Astrocyte of the hippocampus (primary cell): ENCODE results near the gene SECTM1.
"Not testable (repeated sequence)": the region's sequence is repeated elsewhere in the genome, so short reads cannot be mapped to it uniquely, and the experiment has no call there.

Experiments used
- DNase-seq: peaks from one replicate; pipeline ENCODE4 v3.0.0; 2011; ENCODE audit warnings: low read depth, low spot score

Gene SECTM1

GRCh38 chr17:82347994-82348393 is 14.4 kb upstream of the SECTM1 start:
- DNase-seq: not testable (repeated sequence)

- no peak for DNase-seq
Observed at GRCh38 chr17:82346342-82347300, 13.1 kb upstream of the SECTM1 start.

GRCh38 chr17:82345151-82345976 is 11.8 kb upstream of the SECTM1 start:
- no peak for DNase-seq

DNA sequence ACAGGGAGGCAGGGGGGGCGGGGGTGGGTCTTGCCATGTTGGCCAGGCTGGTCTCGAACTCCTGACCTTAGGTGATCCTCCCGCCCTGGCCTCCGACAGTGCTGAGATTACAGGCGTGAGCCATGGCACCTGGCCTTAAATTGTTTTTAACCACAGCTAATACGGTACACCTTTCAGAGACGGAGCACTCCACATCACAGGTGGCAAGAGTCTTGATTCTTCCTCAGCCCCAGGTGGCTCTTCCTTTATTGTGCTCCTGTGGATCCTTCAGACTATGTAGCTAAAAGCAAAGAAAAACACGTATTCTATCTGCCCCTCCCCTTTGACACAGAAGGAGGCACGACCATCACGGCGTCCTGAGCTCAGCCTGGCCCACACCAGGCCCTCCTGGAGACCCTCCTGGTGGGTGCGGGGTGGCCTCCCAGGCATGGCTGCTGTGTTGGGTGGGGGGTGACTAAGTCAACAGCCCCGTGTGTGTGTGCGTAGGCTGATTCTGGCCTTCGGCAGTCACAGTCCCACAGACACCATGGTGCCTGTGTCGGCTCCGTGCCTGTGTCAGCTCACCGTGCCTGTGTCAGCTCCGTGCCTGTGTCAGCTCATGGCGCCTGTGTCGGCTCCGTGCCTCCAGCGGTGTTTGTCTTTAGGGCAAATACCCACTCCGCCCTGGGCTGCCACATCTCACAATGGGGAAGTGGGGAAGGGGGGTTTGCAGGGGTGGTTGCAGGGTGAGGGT is 10.8 kb upstream of the SECTM1 start:
- no peak for DNase-seq

GRCh38 chr17:82343560-82343959 is 10.0 kb upstream of the SECTM1 start:
- DNase-seq: no peak

DNA sequence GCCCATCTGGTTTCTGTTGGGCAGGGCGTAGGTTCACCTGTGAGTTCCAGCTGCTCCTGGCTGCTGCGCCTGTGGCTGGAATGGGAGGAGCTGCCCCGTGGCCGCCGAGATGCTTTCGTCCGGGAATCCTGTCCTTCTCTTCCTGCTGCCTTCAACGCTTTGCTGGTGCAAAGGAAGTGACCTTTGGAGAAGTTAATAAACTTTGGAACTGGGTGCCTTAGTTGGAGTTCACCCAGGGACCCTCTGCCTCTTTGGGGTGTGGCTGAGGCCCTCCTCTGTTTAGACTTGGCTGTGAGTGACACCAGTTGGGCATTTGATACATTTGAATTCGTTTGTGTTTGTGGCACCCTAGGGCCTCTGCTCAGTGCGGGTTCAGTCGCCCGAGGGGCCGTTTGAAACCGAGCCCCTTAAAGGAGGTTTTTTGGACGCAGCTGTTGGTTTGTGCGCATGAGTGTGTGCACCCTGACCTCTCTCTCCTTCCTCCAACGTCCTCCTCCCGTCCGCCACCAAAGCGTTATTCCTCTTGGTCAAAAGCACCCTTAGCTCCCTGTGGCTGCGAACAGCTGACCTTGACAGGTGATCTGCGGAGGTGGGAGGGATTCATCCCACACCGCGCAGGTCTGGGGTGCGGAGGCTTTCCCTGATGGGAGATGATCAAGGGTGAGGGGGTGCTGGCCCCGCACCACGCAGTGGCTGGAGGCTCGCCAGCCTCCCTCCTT is 9.0 kb upstream of the SECTM1 start:
- no peak for DNase-seq

DNA sequence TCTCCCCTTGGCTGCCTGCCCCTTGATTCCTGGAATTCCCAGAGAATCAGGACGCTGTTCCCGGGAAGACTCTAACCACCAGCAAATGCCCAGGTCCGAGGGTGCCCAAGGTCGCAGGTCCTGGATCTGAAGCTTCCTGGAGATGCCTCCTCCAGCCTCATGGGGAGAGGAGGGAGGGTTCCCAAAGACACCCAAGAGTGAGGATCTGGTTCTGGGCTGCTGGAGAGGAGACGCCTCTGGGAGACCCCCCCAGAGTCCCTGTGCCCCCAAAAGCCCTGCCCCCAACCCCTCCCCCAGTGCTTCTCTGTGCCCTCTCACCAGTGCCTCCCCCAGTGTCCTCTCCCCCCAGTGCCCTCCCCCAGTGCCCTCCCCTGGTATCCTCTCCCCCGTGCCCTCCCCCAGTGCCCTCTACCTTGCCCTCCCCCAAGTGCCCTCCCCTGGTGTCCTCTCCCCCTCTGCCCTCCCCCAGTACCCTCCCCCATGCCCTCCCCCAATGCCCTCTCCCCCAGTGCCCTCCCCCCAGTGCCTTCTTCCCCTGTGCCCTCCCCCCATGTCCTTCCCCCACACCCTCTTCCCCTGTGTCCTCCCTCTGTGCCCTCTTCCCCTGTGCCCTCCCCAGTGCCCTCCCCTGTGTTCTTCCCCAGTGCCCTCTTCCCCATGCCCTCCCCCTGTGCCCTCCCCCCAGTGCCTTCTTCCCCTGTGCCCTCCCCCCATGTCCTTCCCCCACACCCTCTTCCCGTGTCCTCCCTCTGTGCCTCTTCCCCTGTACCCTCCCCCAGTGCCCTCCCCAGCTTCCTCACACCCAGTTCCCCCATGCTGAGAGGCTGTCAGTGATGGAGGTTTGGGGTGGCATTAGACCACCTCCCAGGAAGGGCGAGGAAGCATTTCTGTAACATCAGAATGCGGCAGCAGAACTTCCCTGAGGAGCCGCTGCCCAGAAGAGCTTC is 6.3 kb upstream of the SECTM1 start:
- peak; percentile 73 for DNase-seq

- DNase-seq: peak; percentile 84
Observed at GRCh38 chr17:82338858-82339633, 5.5 kb upstream of the SECTM1 start.

DNA sequence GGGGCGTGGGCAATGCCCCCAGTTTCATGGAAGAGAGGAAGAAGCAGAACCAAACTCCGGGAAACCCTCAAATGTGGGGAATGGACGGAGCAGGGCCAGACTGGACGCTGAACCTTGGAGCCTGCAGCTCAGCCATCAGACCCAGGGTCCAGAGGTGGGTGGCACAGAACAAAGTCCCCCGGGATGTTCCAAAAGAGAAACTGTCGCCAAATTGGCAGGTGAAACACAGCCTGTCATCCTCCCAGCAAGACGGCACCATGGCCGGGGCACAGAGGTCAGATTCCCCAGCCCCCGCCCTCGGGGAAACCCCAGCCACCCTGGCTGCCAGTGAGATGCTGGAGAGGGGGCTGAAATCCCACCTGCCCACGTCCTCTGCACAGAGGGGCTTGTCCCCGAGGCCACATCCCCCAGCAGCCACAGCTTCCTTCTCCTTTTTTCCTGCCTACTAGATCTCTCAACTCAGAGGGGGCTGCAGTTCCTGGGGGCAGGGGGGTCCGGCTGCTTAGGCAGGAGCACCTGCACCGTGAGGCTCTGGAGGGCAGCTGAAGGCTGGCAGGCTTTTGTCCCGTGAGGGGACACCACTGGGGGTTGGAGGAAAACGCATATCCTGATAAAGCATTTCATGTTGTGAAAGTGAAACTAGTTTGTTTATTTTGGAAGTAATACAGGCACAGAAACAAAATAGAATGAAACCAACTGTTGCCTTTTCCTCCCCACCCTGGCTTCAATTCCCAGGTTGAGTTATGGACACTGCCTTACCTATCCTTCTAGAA is 1.2 kb upstream of the SECTM1 start:
- DNase-seq: peak; percentile 29

GRCh38 chr17:82334204-82334621 is 647 bp upstream of the SECTM1 start:
- no peak for DNase-seq

DNA sequence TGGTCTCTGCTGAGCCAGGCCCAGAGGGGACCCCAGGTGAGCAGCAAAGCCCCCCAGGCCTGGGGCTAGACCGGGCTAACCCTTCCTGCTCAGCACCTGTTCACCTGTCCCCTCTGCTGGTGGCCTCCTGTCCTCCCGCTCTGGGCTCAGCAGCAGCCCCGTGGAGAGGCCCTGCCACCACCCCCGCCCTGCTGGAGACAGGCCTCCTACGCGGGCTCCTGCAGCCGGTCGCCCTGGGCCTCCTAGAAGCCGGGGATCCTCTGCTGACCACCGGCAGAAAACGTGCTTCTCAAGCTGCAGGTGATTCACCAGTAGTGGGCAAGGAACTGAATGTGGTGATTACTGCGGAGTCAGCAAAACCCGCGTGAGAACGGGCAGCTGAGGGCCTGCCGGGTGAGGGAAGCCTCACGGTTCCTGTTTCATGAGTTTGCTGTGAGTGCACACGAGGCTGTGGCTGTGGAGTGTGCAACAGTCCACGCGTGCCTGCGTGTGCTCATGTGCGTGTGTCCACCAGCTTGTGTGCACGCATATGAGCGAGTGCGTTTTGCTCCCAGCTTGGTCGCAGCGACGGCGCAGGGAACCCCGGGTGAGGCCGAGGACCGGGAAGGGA is 792 bp downstream of the SECTM1 start:
- peak; percentile 69 for DNase-seq

- no peak for DNase-seq
Observed at GRCh38 chr17:82331345-82331939, 2.1 kb downstream of the SECTM1 start.

- DNase-seq: peak; percentile 61
Observed at GRCh38 chr17:82330322-82331239, 3.0 kb downstream of the SECTM1 start.

GRCh38 chr17:82329683-82330321 is 3.8 kb downstream of the SECTM1 start:
- no peak for DNase-seq

DNA sequence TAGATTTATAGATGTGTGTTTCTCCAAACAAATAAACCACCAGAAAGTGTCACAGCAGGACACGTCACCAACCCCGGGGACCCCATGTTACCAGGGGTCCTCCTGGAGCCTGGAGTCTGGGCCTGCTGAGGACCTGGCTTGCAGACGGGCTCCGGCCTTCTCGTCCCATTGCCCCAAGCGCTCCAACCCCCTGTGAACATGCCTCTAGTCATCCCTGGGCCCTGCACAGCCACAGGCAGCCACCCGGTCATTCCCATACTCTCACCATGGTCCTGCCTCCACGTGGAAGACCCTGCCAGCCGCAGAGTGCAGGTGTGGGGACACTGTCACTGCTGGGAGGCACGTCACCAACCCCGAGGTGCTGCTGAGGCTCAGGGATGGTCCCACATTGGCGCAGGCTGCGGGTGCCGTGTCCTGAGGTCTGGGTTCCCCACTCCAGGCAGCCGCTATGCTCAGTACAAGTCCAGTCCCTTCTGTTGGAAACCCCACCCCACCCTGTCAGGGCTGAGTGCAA is 4.5 kb downstream of the SECTM1 start:
- DNase-seq: no peak
